ENCODE measurements around the gene ULK2.
A peak's percentile ranks its signal among the peaks of the same experiment; 100 is the strongest.

ULK2 gene

GRCh38 chr17:19886116-19886515, 18.4 kb upstream of the ULK2 start:
- TF ChIP-seq POLR2A (IDR thresholded peaks at IDR 0.05; ENCODE audit: extremely low read depth, insufficient read length) = no peak
- TF ChIP-seq MYC (IDR thresholded peaks at IDR 0.05; ENCODE audit: low read depth, low read length) = no peak
- TF ChIP-seq CTCF (IDR thresholded peaks at IDR 0.05; ENCODE audit: low read depth, low read length) = no peak
- TF ChIP-seq, protein P1, sequence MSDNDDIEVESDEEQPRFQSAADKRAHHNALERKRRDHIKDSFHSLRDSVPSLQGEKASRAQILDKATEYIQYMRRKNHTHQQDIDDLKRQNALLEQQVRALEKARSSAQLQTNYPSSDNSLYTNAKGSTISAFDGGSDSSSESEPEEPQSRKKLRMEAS (IDR thresholded peaks at IDR 0.05; ENCODE audit: low read depth, low read length) = no peak
- H3K4me3 ChIP-seq (ENCODE audit: low read depth, low read length) = no peak overlapping the region
- DNase-seq (ENCODE audit: low read depth) = no peak

GRCh38 chr17:19883537-19884215, 15.9 kb upstream of the ULK2 start:
- no peak for TF ChIP-seq CTCF (IDR thresholded peaks at IDR 0.05; ENCODE audit: low read depth, low read length)
- TF ChIP-seq MYC (IDR thresholded peaks at IDR 0.05; ENCODE audit: low read depth, low read length) = no peak
- TF ChIP-seq, protein P1 (IDR thresholded peaks at IDR 0.05; ENCODE audit: low read depth, low read length) = no peak
- no peak for TF ChIP-seq POLR2A (IDR thresholded peaks at IDR 0.05; ENCODE audit: extremely low read depth, insufficient read length)
- DNase-seq (ENCODE audit: low read depth) = no peak
- H3K4me3 ChIP-seq (ENCODE audit: low read depth, low read length) = no peak overlapping the region

DNA sequence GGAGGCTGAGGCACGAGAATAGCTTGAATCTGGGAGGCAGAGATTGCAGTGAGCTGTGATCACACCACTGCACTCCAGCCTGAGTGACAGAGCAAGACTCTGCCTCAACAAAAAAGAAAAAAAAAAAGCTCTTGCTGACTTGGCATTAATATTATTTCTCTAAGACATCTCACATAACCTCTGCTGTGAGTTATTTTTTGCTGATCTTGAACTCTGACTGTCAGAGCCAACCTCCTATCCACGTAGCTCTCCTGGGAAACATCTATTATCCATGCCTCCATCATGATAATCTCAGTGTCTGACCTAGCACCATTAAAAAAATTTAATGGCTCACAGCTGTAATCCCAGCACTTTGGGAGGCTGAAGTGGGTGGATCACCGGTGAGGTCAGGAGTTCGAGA, 12.7 kb upstream of the ULK2 start:
- no peak for DNase-seq (ENCODE audit: low read depth)
- TF ChIP-seq, protein P1 (IDR thresholded peaks at IDR 0.05; ENCODE audit: low read depth, low read length) = no peak
- TF ChIP-seq MYC (IDR thresholded peaks at IDR 0.05; ENCODE audit: low read depth, low read length) (no peak), CTCF (IDR thresholded peaks at IDR 0.05; ENCODE audit: low read depth, low read length) (no peak), POLR2A (IDR thresholded peaks at IDR 0.05; ENCODE audit: extremely low read depth, insufficient read length) (no peak)
- H3K4me3 ChIP-seq (ENCODE audit: low read depth, low read length) = no peak overlapping the region

GRCh38 chr17:19877364-19877945, 9.7 kb upstream of the ULK2 start:
- no peak overlapping the region for H3K4me3 ChIP-seq (ENCODE audit: low read depth, low read length)
- TF ChIP-seq POLR2A (IDR thresholded peaks at IDR 0.05; ENCODE audit: extremely low read depth, insufficient read length) (no peak), MYC (IDR thresholded peaks at IDR 0.05; ENCODE audit: low read depth, low read length) (no peak), CTCF (IDR thresholded peaks at IDR 0.05; ENCODE audit: low read depth, low read length) (no peak)
- TF ChIP-seq, protein P1 (IDR thresholded peaks at IDR 0.05; ENCODE audit: low read depth, low read length) = no peak
- no peak for DNase-seq (ENCODE audit: low read depth)

GRCh38 chr17:19876529-19877161, 8.9 kb upstream of the ULK2 start:
- TF ChIP-seq, protein P1 (IDR thresholded peaks at IDR 0.05; ENCODE audit: low read depth, low read length) = peak; percentile 78
- TF ChIP-seq POLR2A (IDR thresholded peaks at IDR 0.05; ENCODE audit: extremely low read depth, insufficient read length) = no peak
- TF ChIP-seq MYC (IDR thresholded peaks at IDR 0.05; ENCODE audit: low read depth, low read length) = 0 out of 2 replicates have a peak, but pooled peaks have one; percentile 15
- no peak for TF ChIP-seq CTCF (IDR thresholded peaks at IDR 0.05; ENCODE audit: low read depth, low read length)
- DNase-seq (ENCODE audit: low read depth) = peak; percentile 95
- H3K4me3 ChIP-seq (ENCODE audit: low read depth, low read length) = no peak overlapping the region

Data from NB4 (cell line).